C4-2B (cell line): ENCODE results near the gene ALDH4A1.

Experiments used
- ZFX ChIP-seq: fragments of 450-650 bp; IDR thresholded peaks from 2 replicates; pipeline ENCODE4 v1.6.1; 2017
- TF ChIP-seq, protein P1 (sequence below): fragments of 450-650 bp; conservative IDR thresholded peaks from 2 replicates; pipeline ENCODE4 v1.5.1; 2017; ENCODE audit warnings: mild to moderate bottlenecking

DNA sequence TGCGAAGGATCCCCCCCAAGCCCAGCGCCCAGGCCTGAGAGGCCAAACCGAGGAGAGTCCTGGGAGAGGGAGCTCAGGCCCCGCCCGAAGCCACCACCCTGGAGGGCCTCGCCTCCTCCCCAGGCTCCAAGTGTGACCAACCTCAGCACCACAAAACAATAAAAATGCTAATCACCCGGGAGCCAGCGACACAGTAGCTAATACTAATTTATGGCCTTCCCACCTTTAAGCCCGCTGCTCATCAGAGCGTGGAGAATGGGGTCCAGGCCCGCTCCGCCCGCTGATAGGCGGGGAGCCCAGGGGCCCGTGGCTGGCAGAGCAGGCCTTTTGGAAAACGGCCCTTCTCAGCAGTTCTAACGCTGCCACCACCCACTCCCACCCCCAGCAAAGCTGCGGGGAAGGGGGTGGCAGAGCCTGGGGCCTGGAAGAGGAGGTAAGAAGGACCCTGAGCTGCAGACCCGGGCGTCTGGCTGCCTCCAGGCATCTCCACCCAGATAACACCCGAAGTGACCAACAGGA, 22.5 kb downstream of the ALDH4A1 start:
- TF ChIP-seq, protein P1, sequence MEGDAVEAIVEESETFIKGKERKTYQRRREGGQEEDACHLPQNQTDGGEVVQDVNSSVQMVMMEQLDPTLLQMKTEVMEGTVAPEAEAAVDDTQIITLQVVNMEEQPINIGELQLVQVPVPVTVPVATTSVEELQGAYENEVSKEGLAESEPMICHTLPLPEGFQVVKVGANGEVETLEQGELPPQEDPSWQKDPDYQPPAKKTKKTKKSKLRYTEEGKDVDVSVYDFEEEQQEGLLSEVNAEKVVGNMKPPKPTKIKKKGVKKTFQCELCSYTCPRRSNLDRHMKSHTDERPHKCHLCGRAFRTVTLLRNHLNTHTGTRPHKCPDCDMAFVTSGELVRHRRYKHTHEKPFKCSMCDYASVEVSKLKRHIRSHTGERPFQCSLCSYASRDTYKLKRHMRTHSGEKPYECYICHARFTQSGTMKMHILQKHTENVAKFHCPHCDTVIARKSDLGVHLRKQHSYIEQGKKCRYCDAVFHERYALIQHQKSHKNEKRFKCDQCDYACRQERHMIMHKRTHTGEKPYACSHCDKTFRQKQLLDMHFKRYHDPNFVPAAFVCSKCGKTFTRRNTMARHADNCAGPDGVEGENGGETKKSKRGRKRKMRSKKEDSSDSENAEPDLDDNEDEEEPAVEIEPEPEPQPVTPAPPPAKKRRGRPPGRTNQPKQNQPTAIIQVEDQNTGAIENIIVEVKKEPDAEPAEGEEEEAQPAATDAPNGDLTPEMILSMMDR, result no peak
- no peak for TF ChIP-seq ZFX
